Spleen (tissue), 11 donors: ENCODE data around the gene KHDC4. TPM values are rescaled to one million over a fixed set of nuclear protein-coding genes. Genes with fewer than 3 reads are reported as not detected.

Source experiments
- DNase-seq: peaks from one replicate; pipeline ENCODE4 v3.0.0-alpha.2; 2020
- H3K27ac ChIP-seq, 8 donors: fragments of 200-600 bp; sonication (generic) in 7 of 8; 1 replicate in 4 of 8; 2 replicates in 4 of 8; pipeline versions ENCODE4 v1.5.0 to v1.8.0; 2016 to 2021; ENCODE audit warnings: inconsistent platforms in 4 of 8, mild to moderate bottlenecking in 4 of 8, moderate library complexity in 1 of 8
- H3K27me3 ChIP-seq, 7 donors: fragments of 200-600 bp; sonication (generic) in 6 of 7; replicated peaks in 1 of 7; 1 replicate in 4 of 7; 2 replicates in 3 of 7; pipeline versions ENCODE4 v1.5.0 to v1.8.0; 2016 to 2021; ENCODE audit warnings: inconsistent platforms in 3 of 7, mild to moderate bottlenecking in 1 of 7
- H3K36me3 ChIP-seq, 6 donors: fragments of 200-600 bp; sonication (generic) in 5 of 6; 1 replicate in 4 of 6; 2 replicates in 2 of 6; pipeline versions ENCODE4 v1.5.0 to v1.8.0; 2016 to 2021; ENCODE audit warnings: inconsistent platforms in 2 of 6
- H3K4me1 ChIP-seq, 6 donors: fragments of 200-600 bp; sonication (generic) in 5 of 6; 1 replicate in 3 of 6; 2 replicates in 3 of 6; pipeline versions ENCODE4 v1.5.0 to v1.8.0; 2016 to 2021; ENCODE audit warnings: inconsistent platforms in 3 of 6
- H3K4me3 ChIP-seq, 8 donors: fragments of 200-600 bp; sonication (generic) in 7 of 8; 1 replicate in 4 of 8; 2 replicates in 4 of 8; pipeline versions ENCODE4 v1.5.0 to v1.8.0; 2016 to 2021; ENCODE audit warnings: inconsistent platforms in 4 of 8, mild to moderate bottlenecking in 4 of 8, moderate library complexity in 2 of 8
- H3K9me3 ChIP-seq, 8 donors: fragments of 200-600 bp; sonication (generic) in 7 of 8; 1 replicate in 4 of 8; 2 replicates in 4 of 8; pipeline versions ENCODE4 v1.5.0 to v1.8.0; 2016 to 2021; ENCODE audit warnings: inconsistent platforms in 4 of 8
- CTCF ChIP-seq, 11 experiments: fragments of 200-600 bp in 7 of 11; fragments of 450-650 bp in 4 of 11; sonication (generic) in 4 of 11; IDR thresholded peaks in 8 of 11; conservative IDR thresholded peaks in 3 of 11; 1 replicate in 7 of 11; 2 replicates in 4 of 11; pipeline versions ENCODE4 v1.4.0 to v1.8.0; 2016 to 2021; ENCODE audit warnings: antibody characterized with exemption in 11 of 11, inconsistent platforms in 4 of 11, mild to moderate bottlenecking in 1 of 11
- POLR2A ChIP-seq, 3 donors: fragments of 450-650 bp; IDR thresholded peaks; one replicate each; pipeline ENCODE4 v1.5.1; 2017; ENCODE audit warnings: antibody characterized with exemption in 3 of 3, mild to moderate bottlenecking in 1 of 3
- POLR2AphosphoS5 ChIP-seq, 3 donors: sonication (generic); formaldehyde crosslinking; IDR thresholded peaks; one replicate each; pipeline ENCODE4 v1.5.1; 2017; ENCODE audit warnings: antibody characterized with exemption in 3 of 3
- WGBS, 5 donors: extraction: QIAGEN DNeasy Blood & Tissue Kit in 3 of 5; methylation state at CpG; one replicate each; pipeline versions ENCODE4 v1.1.5 to v1.1.7; 2013 to 2018; 5-methylcytosine and 5-hydroxymethylcytosine counted together
- intact Hi-C: fragments of 100-400 bp; cut with DNase I; formaldehyde crosslinking; loops from one replicate; pipeline ENCODE4 v1.15.0; 2023; ENCODE audit warnings: low total_unique reads
- polyA plus RNA-seq, 3 donors: library from polyadenylated mRNA; stranded (reverse); fragments of 200-250 nt; gene quantifications; one replicate each; pipeline ENCODE4 v1.2.1, GENCODE V29; 2013
- total RNA-seq, 7 donors: library from RNA; depleted of rRNA in 3 of 7; stranded (reverse); fragments of >200 nt in 3 of 7; fragmentation: NEBNext Ultra II Directional in 4 of 7; extraction: Animal tissue kit (Norgen Biotek cat#: 25700) in 4 of 7; gene quantifications; one replicate each; pipeline versions ENCODE4 v1.1.0 to v1.2.1, GENCODE V29; 2016 to 2021
- donor health status: healthy with polysubstance abuse.
- donor health status: DM: no; HTN: no; CAD: no; lungs with moderate emphysema.
- donor health status: DM: no; HTN: no; CAD: no.
- donor health status: Bipolar disorder and iron deficiency.
- donor health status: healthy.
- donor health status: DM: no; HTN: no; CAD: no.
- donor health status: DM: yes; HTN: yes; CAD: no.

Gene KHDC4
- total and polyA plus RNA-seq, 10 donors, result 24.9 to 70.5 (median 50.7) TPM

- Histone ChIP-seq H3K36me3 (peaks cover 0 to 32% (median 0%) of the 10 kb centered on the region in 6 donors), H3K9me3 (no peaks in the 10 kb centered on the region), H3K27ac (peak overlapping the region; percentile 95 to 99 (median 98)), H3K4me3 (peak overlapping the region; percentile 75 to 98 (median 90)), H3K4me1 (peaks cover 67 to 92% (median 82%) of the 10 kb centered on the region in 6 donors), H3K27me3 (no peaks in the 10 kb centered on the region)
- DNase-seq, result peak; percentile 85
- intact Hi-C loops, result no loop called here
- TF ChIP-seq CTCF (IDR thresholded peaks at IDR 0.05 in 8 of 11, conservative IDR thresholded peaks at IDR 0.05 in 3 of 11) (no peak), POLR2AphosphoS5 (IDR thresholded peaks at IDR 0.05) (peak in 2 of 3 donors; percentile 36)
- 0 to 2% (median 1%) methylated on average over 14 of the region's 14 CpGs for WGBS, 5 donors
Measured at GRCh38 chr1:155976062-155976912, 42.1 kb upstream of the KHDC4 start.

GRCh38 chr1:155975375-155976061 is 41.3 kb upstream of the KHDC4 start:
- WGBS, 5 donors, result 7 to 16% (median 12%) methylated on average over 4 of the region's 4 CpGs
- Histone ChIP-seq H3K36me3 (peaks cover 0 to 32% (median 0%) of the 10 kb centered on the region in 6 donors), H3K9me3 (no peaks in the 10 kb centered on the region), H3K4me3 (peak overlapping the region; percentile 75 to 98 (median 90)), H3K27me3 (no peaks in the 10 kb centered on the region), H3K27ac (peak overlapping the region; percentile 48 to 99 (median 98)), H3K4me1 (peaks cover 67 to 92% (median 82%) of the 10 kb centered on the region in 6 donors)
- intact Hi-C loops, result no loop called here
- TF ChIP-seq CTCF (IDR thresholded peaks at IDR 0.05 in 8 of 11, conservative IDR thresholded peaks at IDR 0.05 in 3 of 11), result no peak
- DNase-seq, result no peak

- TF ChIP-seq POLR2A (IDR thresholded peaks at IDR 0.05) (no peak), POLR2AphosphoS5 (IDR thresholded peaks at IDR 0.05) (peak in 1 of 3 donors; percentile 31)
- intact Hi-C loops, result no loop called here
- H3K36me3 ChIP-seq, result peaks cover 0 to 42% (median 1%) of the 10 kb centered on the region in 6 donors
- H3K27ac ChIP-seq, result peak overlapping the region; percentile 48 to 99 (median 98)
- peak overlapping the region in 7 of 8 donors; percentile 75 to 98 (median 90) for H3K4me3 ChIP-seq
- H3K4me1 ChIP-seq, result peaks cover 67 to 92% (median 82%) of the 10 kb centered on the region in 6 donors
- H3K9me3 ChIP-seq, result no peaks in the 10 kb centered on the region
- WGBS, 5 donors, result 30 to 43% (median 38%) methylated on average over 12 to 13 of the region's 13 CpGs
- no peaks in the 10 kb centered on the region for H3K27me3 ChIP-seq
- DNase-seq, result no peak
Measured at GRCh38 chr1:155974208-155975115, 40.2 kb upstream of the KHDC4 start.

- no peak for DNase-seq
- H3K36me3 ChIP-seq, result peaks cover 0 to 50% (median 7%) of the 10 kb centered on the region in 6 donors
- intact Hi-C loops, result no loop called here
- H3K9me3 ChIP-seq, result no peaks in the 10 kb centered on the region
- peak overlapping the region in 2 of 8 donors; percentile 96 to 98 for H3K4me3 ChIP-seq
- no peaks in the 10 kb centered on the region for H3K27me3 ChIP-seq
- H3K27ac ChIP-seq, result peak overlapping the region; percentile 21 to 99 (median 97)
- 48 to 70% (median 52%) methylated on average over 3 of the region's 3 CpGs for WGBS, 5 donors
- TF ChIP-seq CTCF (IDR thresholded peaks at IDR 0.05 in 8 of 11, conservative IDR thresholded peaks at IDR 0.05 in 3 of 11) (no peak), POLR2A (IDR thresholded peaks at IDR 0.05) (no peak), POLR2AphosphoS5 (IDR thresholded peaks at IDR 0.05) (no peak)
- peaks cover 69 to 92% (median 82%) of the 10 kb centered on the region in 6 donors for H3K4me1 ChIP-seq
Measured at GRCh38 chr1:155973723-155974122, 39.5 kb upstream of the KHDC4 start.
